HG02763 (cell line): ENCODE measurements around the gene IFNK.

ENCODE experiments used
- ATAC-seq: cut with Tn5 transposase; IDR thresholded peaks from one replicate; pipeline ENCODE4 v1.9.1; 2021; ENCODE audit warnings: mild to moderate bottlenecking, moderate library complexity; ENCODE audit not compliant: unreplicated experiment

The IFNK gene

GRCh38 chr9:27510780-27511179 lies 13.3 kb upstream of the IFNK start:
- no peak for ATAC-seq

GRCh38 chr9:27511771-27512170 lies 12.3 kb upstream of the IFNK start:
- ATAC-seq = no peak

GRCh38 chr9:27514551-27514950 lies 9.5 kb upstream of the IFNK start:
- no peak for ATAC-seq

GRCh38 chr9:27518006-27518405 lies 6.1 kb upstream of the IFNK start:
- ATAC-seq = no peak

DNA sequence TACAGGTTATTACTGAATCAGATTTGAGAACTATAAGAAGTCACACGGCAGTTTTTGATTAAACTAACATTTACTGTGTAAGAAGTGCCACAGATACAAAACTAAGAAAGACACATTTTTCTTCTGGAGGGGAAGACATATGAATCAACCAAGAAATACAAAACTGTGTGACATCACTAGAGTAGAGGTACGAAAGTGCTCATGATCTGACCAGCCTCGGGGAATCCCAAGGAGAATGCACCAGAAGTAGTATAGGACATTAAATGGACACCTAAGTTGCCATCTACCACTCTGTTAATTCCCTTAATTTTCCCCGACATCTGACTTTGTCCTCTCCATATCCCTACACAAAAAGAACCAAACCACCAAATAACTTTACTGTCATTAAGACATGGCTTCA lies 5.3 kb upstream of the IFNK start:
- ATAC-seq = no peak

DNA sequence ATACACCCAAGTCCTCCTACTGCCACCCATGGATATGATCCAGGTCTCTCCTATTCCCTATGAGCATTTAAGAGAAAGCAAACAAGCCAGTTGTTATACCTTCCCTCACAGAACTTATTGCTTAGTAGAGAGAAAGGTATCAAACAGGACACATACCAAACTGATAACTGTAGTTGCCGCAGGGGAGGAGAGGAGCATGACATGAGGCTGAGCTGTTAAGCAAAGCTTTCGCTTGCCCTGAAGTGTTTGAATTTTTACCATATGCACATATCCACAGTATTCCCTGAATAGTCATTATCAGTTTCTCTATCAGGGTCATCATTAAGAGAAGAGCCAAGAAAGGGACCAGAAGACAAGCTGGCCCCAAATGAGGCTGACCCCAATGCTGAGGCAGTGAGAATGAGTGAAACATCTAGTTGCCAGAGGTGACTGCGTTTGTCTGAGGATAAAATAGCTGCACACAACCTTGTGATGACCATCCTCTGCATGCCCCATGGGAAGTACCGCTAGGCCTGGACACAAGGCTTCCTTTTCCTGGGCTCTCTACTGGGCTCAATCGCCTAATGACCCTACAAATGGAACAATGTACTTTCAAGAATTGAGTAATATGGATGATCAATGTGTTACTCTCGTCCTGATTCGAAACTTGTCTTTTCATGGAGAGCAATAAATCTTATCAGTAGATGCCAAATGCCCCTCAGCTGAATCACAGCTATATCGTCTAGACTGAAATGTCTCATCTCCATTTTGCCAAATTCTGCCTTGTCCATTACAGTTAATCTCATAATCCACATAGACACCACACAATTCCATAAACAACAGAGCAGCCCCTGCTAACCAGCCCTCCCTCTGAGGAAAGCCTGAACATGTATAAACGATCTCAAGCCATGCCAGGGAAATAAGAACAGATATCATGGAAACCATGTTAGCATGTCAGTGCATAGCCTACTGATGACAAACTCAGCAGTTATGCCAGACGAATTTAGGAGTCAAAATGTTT lies 4.3 kb upstream of the IFNK start:
- ATAC-seq = no peak

DNA sequence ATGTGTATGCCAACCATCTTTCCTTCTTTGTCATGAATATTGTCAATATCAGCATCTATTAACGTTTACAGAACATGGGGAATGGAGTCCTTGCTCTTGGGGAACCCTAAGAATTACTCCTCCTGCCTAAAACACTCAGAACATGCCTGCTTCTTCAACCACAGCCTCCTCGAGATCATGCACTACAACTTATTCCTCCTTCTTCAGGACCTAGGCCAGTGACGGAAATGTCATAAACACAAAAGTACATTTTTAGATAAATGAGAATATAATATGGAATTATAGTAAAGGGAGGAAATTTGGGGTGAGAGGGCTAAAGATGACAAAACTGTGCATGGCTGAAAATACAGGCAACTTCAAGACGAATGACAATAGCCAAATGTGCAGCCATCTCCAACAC lies 3.1 kb upstream of the IFNK start:
- no peak for ATAC-seq

- no peak for ATAC-seq
Observed at GRCh38 chr9:27523141-27523540, 949 bp upstream of the IFNK start.

GRCh38 chr9:27527702-27528075 lies 3.6 kb downstream of the IFNK start:
- ATAC-seq = no peak

- peak; percentile 61 for ATAC-seq
Observed at GRCh38 chr9:27528076-27528885, 4.2 kb downstream of the IFNK start.

DNA sequence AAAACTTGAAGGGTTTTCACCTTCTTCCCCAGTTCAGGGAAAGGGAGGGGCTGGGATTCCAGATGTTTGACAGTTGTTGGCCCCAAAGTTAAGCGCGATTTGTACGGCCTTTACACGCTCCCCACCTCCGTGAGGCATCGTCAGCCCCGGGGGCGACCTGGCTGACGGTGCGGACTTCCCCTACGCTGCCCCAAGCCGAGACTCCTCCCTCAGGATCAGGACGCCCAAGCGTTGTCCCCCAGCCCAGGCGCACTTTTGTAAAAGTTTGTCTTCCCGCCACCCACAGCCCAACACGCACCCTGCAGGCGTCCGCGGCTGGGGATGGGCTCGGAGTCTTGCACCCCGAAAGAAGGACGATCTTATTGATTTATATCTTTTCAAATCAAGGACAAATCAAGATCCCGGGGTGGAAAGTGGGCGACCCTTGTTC lies 4.8 kb downstream of the IFNK start:
- peak; percentile 40 for ATAC-seq

- ATAC-seq = peak; percentile 68
Observed at GRCh38 chr9:27529316-27530278, 5.5 kb downstream of the IFNK start, which contains the start of gene MOB3B. Gene MOB3B (minus strand): TSS chr9:27529814. CDS start chr9:27455550, 74,264 bp downstream.

DNA sequence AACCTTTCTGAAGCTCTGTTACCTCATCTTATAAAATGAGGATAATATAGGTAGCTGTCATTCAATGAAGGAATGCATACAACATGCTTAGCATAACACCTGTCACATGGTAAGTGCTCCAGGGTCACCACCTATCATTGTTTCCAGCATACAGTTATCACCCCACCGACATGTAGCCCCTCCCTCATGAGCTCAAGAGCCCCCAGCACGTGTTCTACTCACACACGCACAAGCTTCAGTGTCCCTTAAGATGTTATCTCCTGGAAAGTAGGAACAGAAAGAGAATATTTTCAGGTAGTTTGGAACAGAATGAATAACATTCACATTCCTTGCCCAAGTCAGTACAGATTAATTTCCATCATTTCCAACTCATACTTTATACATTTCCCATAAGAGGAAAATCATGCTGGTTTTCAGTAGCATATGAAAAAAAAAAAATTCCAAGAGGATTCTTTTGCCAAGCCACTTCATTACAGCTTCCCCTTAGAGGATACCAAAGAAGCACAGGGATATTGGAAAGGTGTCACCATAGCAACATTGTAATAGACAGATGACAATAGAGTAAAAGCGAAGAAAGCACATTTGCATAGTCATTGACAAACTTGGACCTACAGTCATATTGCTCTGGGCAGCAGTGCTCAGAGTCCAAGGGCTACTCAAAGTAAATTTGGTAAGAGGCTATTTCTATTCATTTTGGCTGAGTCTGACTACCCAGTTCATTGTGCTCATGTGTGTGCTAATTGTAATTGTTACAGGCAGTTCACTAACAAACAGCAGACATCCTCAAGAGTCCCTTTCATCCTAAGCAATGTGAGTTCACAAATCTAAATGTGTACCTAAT lies 7.0 kb downstream of the IFNK start:
- ATAC-seq = no peak

GRCh38 chr9:27532046-27532445 lies 8.0 kb downstream of the IFNK start:
- ATAC-seq = no peak

DNA sequence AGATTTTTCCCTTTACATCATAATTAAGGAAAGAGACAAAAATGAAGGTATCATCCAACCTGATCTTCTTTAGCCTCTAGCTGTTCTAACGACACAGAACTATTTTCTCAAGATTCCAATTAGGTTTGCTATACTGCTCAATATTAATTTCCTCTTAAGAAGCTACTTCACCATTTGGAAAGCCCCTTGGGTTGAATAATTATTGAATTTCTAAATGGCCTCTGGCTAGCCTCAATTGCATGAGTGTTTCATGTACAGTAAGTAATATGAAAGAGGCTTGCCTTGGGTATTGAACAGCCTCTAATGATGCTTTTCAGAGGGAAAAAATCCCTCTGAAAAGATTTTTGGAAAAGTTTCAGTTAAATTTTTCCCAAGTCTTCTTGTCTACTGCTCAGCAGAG lies 9.2 kb downstream of the IFNK start:
- no peak for ATAC-seq

DNA sequence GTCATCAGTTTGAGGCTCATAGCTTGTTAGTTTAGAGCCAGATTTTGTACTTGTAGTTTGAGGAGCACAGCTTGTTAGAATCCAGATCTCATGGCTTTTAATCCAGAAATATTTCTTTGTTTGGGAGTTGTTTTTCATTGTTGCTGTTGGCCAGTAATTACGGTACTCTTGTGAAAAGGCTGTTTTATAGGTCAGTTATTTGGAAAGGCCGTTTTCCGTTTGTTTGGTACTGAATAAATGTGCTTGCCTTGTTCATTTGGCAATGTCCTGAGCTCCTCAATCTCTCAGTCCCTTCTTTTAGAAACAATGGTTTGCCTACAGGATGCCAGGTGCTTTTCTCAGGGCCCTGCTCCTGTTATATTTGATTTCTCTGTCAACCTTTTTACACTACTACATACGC lies 10.0 kb downstream of the IFNK start:
- no peak for ATAC-seq

- no peak for ATAC-seq
Observed at GRCh38 chr9:27534658-27535209, 10.6 kb downstream of the IFNK start.

DNA sequence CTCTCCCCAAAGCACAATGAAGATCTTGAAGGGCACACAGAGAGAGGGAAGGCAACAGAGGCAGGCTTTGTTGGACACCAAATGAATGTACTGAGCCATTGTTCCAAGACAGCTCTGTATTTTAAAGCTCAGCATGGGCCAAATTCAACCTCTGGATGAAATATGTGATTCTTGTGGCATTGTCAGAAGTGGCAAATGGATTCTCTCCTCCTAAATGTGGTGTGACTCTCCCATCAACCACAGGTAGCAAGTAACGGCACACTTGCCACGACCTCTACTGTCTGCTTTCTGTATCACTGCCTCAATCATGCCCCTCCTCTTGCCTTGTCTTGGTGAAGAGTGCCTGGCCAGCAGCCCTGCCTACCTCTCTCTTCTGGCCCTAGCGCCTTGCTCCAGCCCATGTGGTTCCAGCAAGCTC lies 11.6 kb downstream of the IFNK start:
- ATAC-seq = no peak

DNA sequence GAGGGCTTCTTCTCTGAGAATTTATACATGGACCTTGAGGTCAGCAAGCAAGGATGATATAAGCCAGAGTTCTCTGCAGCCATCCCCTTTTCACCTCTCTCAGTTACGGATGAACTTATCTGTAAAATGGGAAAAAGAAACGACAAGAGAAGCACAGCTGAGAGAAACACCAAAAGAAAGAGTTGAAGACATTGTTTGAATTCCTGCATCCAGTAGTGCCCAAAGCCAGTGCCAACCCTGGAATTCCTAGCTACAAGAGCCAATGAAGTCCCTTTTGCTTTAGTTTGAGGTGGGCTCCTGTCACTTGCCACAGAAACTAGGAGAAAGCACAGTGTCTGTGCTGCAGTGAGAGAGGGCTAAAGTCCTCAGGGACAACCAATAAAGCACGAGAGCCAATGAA lies 12.1 kb downstream of the IFNK start:
- ATAC-seq = no peak
